HepG2 (cell line): ENCODE data around the gene RPL3. TPM values are rescaled to one million over a fixed set of nuclear protein-coding genes. Genes with fewer than 3 reads are reported as not detected.

Experiments used
- ATAD3A ChIP-seq: sonication (generic); formaldehyde crosslinking; IDR thresholded peaks from 2 replicates; pipeline ENCODE4 v1.4.0; 2020; ENCODE audit warnings: missing genetic modification reagents
- BCL6 ChIP-seq: IDR thresholded peaks from 2 replicates; pipeline ENCODE4 v1.6.1; 2016; ENCODE audit warnings: missing genetic modification reagents, missing compliant biosample characterization
- BHLHE40 ChIP-seq: IDR thresholded peaks from 2 replicates; pipeline ENCODE4 v1.6.1; 2011; ENCODE audit warnings: low read length, improper control_type of control experiment
- CC2D1A ChIP-seq: sonication (generic); formaldehyde crosslinking; IDR thresholded peaks from 2 replicates; pipeline ENCODE4 v1.8.1; 2023; ENCODE audit warnings: mild to moderate bottlenecking, missing genetic modification reagents
- CREB1 ChIP-seq, 2 experiments: fragments of 450-650 bp in 1 of 2; IDR thresholded peaks; 2 replicates each; pipeline ENCODE4 v1.6.1; 2016 to 2017; ENCODE audit warnings: control low read depth in 1 of 2, mild to moderate bottlenecking in 1 of 2, missing compliant biosample characterization in 1 of 2, missing genetic modification characterization in 1 of 2
- CREM ChIP-seq, 2 experiments: sonication (generic) in 1 of 2; formaldehyde crosslinking in 1 of 2; IDR thresholded peaks; 2 replicates each; pipeline versions ENCODE4 v1.4.0 to v1.6.1; 2016 to 2020; ENCODE audit warnings: antibody characterized with exemption in 1 of 2, mild to moderate bottlenecking in 1 of 2, missing genetic modification reagents in 1 of 2
- ELF3 ChIP-seq: IDR thresholded peaks from 2 replicates; pipeline ENCODE4 v1.6.1; 2016; ENCODE audit warnings: missing genetic modification reagents, missing compliant biosample characterization
- GATA4 ChIP-seq: sonication (generic); IDR thresholded peaks from 2 replicates; pipeline ENCODE4 v1.6.1; 2016; ENCODE audit warnings: antibody characterized with exemption, low read depth, borderline replicate concordance
- HOXD1 ChIP-seq: sonication (generic); formaldehyde crosslinking; IDR thresholded peaks from 2 replicates; pipeline ENCODE4 v1.5.0; 2020; ENCODE audit warnings: missing genetic modification reagents
- KDM2A ChIP-seq: sonication (generic); formaldehyde crosslinking; IDR thresholded peaks from 2 replicates; pipeline ENCODE4 v1.4.0; 2020; ENCODE audit warnings: low read depth, missing genetic modification reagents, borderline replicate concordance
- SAP130 ChIP-seq: IDR thresholded peaks from 2 replicates; pipeline ENCODE4 v1.6.1; 2016; ENCODE audit warnings: low read depth
- TEAD2 ChIP-seq: sonication (generic); formaldehyde crosslinking; IDR thresholded peaks from 2 replicates; pipeline ENCODE4 v1.9.0; 2021; ENCODE audit warnings: missing genetic modification reagents
- ZFX ChIP-seq: sonication (generic); formaldehyde crosslinking; IDR thresholded peaks from 2 replicates; pipeline ENCODE4 v1.4.0; 2020; ENCODE audit warnings: mild to moderate bottlenecking, low read depth, missing genetic modification reagents, moderate library complexity
- ZNF441 ChIP-seq: sonication (generic); formaldehyde crosslinking; IDR thresholded peaks from 2 replicates; pipeline ENCODE4 v1.7.0; 2021; ENCODE audit warnings: missing genetic modification reagents, borderline replicate concordance
- ZNF501 ChIP-seq: sonication (generic); formaldehyde crosslinking; IDR thresholded peaks from 2 replicates; pipeline ENCODE4 v1.5.1; 2020; ENCODE audit warnings: mild to moderate bottlenecking, moderate library complexity, missing genetic modification reagents
- ZNF652 ChIP-seq: IDR thresholded peaks from 2 replicates; pipeline ENCODE4 v1.6.1; 2016; ENCODE audit warnings: low read depth, borderline replicate concordance
- polyA plus RNA-seq, 8 experiments: library from polyadenylated mRNA; depleted of rRNA in 3 of 8; stranded (reverse) in 7 of 8; unstranded in 1 of 8; fragments of >200 nt; fragmentation: Illumina TruSeq in 4 of 8; extraction: Trizol in 4 of 8; gene quantifications; 2 replicates each; pipeline versions ENCODE4 v1.2.1 to v1.2.3, GENCODE V29; 2011 to 2016; ENCODE audit warnings: low read depth in 4 of 8, missing spikeins in 1 of 8, mixed read lengths in 1 of 8; ENCODE audit not compliant: insufficient read depth in 1 of 8
- total RNA-seq, 5 experiments: library from RNA; depleted of rRNA; stranded (reverse); fragments of >200 nt; fragmentation: Illumina TruSeq; extraction: Trizol; gene quantifications; 2 replicates each; pipeline ENCODE4 v1.2.3, GENCODE V29; 2016; ENCODE audit warnings: low read depth in 1 of 5
- TF ChIP-seq, protein P1 (sequence below): sonication (generic); formaldehyde crosslinking; IDR thresholded peaks from 2 replicates; pipeline ENCODE4 v1.4.0; 2020; ENCODE audit warnings: missing genetic modification reagents, borderline replicate concordance
- TF ChIP-seq, protein P2 (sequence below): sonication (generic); formaldehyde crosslinking; IDR thresholded peaks from 2 replicates; pipeline ENCODE4 v1.8.0; 2022; ENCODE audit warnings: mild to moderate bottlenecking, missing genetic modification reagents; ENCODE audit not compliant: insufficient replicate concordance
- TF ChIP-seq, protein P3 (sequence below): IDR thresholded peaks from 2 replicates; pipeline ENCODE4 v1.6.1; 2016; ENCODE audit warnings: missing compliant biosample characterization, missing genetic modification reagents, borderline replicate concordance
- TF ChIP-seq, protein P4 (sequence below): sonication (generic); formaldehyde crosslinking; IDR thresholded peaks from 2 replicates; pipeline ENCODE4 v1.4.0; 2020; ENCODE audit warnings: mild to moderate bottlenecking, missing genetic modification reagents

The RPL3 gene
- total and polyA plus RNA-seq, 2 of the 13 experiments (the other 11 are each of a cell fraction or from before 2014, with no cell fraction given): 1,051 to 3,279 TPM

DNA sequence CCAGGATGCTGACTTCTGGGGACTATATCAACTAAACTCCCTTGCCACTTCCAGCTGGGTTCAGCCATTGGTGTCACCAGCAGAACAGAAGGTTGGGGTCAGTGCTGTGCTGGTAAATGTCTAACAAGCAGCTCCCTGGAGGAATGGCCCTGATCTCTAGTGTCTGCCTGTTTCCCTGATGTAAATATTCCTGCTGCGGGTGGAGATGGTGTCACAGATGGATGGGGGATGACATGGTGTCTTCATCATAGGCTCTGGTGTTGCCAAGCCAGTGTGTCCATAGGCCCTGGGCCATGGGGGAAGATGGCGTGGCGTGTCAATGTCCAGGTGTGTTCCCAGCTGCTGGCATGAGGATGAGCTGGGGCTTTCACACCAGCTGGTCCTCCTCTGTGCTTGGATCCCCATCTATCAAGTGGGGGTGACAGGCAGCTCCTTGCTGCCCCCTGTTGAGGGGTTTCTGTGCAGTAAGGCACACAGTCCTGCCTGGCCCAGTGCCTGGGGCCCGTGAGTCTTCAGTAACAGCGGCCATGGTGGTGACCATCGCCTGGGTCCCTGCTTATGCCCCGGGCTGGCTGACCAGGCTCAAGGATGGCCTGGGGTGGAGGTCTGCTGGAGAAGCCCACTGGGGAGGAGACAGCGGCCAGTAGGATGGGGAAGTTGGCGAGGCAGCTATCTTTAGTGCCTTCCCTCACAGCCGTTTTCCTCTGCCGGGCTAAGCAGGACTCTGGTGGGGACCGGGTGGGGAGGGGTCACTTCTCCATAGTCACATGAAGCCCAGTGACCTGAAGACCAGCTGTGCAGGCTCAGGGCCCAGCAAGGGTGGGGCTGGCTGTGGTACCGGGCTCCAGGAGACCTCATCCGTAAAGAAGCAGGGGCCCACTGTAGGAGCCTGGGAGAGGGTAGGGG, 12.7 kb downstream of the RPL3 start (continued):
- TF ChIP-seq, protein P1, sequence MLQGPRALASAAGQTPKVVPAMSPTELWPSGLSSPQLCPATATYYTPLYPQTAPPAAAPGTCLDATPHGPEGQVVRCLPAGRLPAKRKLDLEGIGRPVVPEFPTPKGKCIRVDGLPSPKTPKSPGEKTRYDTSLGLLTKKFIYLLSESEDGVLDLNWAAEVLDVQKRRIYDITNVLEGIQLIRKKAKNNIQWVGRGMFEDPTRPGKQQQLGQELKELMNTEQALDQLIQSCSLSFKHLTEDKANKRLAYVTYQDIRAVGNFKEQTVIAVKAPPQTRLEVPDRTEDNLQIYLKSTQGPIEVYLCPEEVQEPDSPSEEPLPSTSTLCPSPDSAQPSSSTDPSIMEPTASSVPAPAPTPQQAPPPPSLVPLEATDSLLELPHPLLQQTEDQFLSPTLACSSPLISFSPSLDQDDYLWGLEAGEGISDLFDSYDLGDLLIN (CRISPR knock-in tag): no peak
- TF ChIP-seq SAP130 (no peak), ATAD3A (CRISPR knock-in tag) (no peak), ZNF441 (CRISPR knock-in tag) (no peak), BHLHE40 (0 out of 2 replicates have a peak, but pooled peaks have one; percentile 4), HOXD1 (CRISPR knock-in tag) (peak; percentile 36; the same call in 1 of the 2 replicates), ZFX (CRISPR knock-in tag) (no peak), CREB1 (IDR thresholded peaks at IDR 0.05) (no peak), CREB1 (CRISPR knock-in tag; IDR thresholded peaks at IDR 0.05) (no peak), TEAD2 (CRISPR knock-in tag) (no peak), ZNF652 (CRISPR knock-in tag) (no peak), BCL6 (CRISPR knock-in tag) (peak; percentile 19; the same call in 1 of the 2 replicates), CC2D1A (CRISPR knock-in tag) (no peak), KDM2A (CRISPR knock-in tag) (peak; percentile 29; the same call in 1 of the 2 replicates), GATA4 (no peak), CREM (IDR thresholded peaks at IDR 0.05) (no peak), CREM (CRISPR knock-in tag; IDR thresholded peaks at IDR 0.05) (no peak), ZNF501 (peak; percentile 20; the same call in 1 of the 2 replicates), ELF3 (CRISPR knock-in tag) (0 out of 2 replicates have a peak, but pooled peaks have one; percentile 30)
- TF ChIP-seq, protein P2, sequence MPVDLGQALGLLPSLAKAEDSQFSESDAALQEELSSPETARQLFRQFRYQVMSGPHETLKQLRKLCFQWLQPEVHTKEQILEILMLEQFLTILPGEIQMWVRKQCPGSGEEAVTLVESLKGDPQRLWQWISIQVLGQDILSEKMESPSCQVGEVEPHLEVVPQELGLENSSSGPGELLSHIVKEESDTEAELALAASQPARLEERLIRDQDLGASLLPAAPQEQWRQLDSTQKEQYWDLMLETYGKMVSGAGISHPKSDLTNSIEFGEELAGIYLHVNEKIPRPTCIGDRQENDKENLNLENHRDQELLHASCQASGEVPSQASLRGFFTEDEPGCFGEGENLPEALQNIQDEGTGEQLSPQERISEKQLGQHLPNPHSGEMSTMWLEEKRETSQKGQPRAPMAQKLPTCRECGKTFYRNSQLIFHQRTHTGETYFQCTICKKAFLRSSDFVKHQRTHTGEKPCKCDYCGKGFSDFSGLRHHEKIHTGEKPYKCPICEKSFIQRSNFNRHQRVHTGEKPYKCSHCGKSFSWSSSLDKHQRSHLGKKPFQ (CRISPR knock-in tag): peak; percentile 90
- TF ChIP-seq, protein P3, sequence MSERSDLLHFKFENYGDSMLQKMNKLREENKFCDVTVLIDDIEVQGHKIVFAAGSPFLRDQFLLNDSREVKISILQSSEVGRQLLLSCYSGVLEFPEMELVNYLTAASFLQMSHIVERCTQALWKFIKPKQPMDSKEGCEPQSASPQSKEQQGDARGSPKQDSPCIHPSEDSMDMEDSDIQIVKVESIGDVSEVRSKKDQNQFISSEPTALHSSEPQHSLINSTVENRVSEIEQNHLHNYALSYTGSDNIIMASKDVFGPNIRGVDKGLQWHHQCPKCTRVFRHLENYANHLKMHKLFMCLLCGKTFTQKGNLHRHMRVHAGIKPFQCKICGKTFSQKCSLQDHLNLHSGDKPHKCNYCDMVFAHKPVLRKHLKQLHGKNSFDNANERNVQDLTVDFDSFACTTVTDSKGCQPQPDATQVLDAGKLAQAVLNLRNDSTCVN (CRISPR knock-in tag): no peak
- TF ChIP-seq, protein P4, sequence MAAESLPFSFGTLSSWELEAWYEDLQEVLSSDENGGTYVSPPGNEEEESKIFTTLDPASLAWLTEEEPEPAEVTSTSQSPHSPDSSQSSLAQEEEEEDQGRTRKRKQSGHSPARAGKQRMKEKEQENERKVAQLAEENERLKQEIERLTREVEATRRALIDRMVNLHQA (CRISPR knock-in tag): no peak
